Adrenal gland (tissue), 5 donors: Measurements from ENCODE around the gene PACRG.

Source experiments
- CTCF ChIP-seq, 6 experiments: fragments of 450-650 bp in 4 of 6; fragments of 200-600 bp in 2 of 6; sonication (generic) in 1 of 6; IDR thresholded peaks; 1 replicate in 5 of 6; 2 replicates in 1 of 6; pipeline versions ENCODE4 v1.5.1 to v1.8.0; 2016 to 2021; ENCODE audit warnings: antibody characterized with exemption in 6 of 6, mild to moderate bottlenecking in 2 of 6, moderate library complexity in 1 of 6
- POLR2A ChIP-seq, 2 donors: fragments of 450-650 bp; IDR thresholded peaks; one replicate each; pipeline ENCODE4 v1.6.1; 2017; ENCODE audit warnings: antibody characterized with exemption in 2 of 2, mild to moderate bottlenecking in 2 of 2, moderate library complexity in 1 of 2
- donor health status: DM: no; HTN: no; CAD: no.

- TF ChIP-seq POLR2A (IDR thresholded peaks at IDR 0.05), result no peak
- no peak for TF ChIP-seq CTCF (IDR thresholded peaks at IDR 0.05)
These were observed 603.5 kb downstream of the PACRG start for GRCh38 chr6:163331245-163331644.
